GOT3 (cell line): ENCODE results near the gene PAN3.

ENCODE experiments used
- DNase-seq: peaks from one replicate; lab custom pipeline; 2025; ENCODE audit warnings: mixed read lengths; lab: John Stamatoyannopoulos, UW

The PAN3 gene

DNA sequence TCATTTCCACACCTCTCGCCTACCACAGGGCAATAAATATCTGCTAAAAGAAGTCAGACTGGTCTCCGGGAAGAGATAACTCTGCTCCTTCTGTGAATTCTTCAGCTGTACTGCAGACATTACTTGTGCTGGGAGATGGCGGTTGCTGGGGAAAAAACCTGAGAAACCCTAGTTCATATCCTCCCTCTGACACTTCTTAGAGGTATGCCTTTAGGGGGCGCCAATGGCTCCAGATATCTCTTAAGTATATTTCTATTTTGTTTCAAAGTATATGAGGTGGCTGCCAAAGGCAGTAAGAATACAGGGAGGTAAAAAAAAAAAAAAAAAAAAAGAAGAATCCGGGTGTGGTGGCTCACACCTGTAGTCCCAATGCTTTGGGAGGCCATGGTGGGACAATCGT is 175.2 kb downstream of the PAN3 start:
- no peak for DNase-seq

DNA sequence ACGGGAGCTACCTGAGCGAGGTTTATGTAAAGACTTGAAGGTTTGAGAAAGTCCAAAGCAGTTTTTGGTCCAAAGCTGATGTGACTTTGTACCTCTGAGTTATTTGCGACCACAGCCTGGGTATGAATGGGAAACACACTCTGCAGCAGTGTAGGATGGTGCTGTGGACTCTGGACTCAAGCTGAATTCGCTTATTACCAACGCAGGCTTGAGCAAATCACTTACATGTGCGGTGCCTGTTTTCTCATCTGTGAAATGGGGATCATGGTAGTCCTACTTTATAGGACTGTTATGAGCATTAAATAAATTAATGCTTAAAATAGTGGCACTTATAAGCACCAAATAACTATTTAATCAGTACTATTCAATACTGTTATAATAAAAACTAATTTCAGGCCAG is 176.5 kb downstream of the PAN3 start:
- DNase-seq = no peak

- no peak for DNase-seq
Observed at GRCh38 chr13:28316129-28316528, 177.8 kb downstream of the PAN3 start.

GRCh38 chr13:28316836-28317235 is 178.5 kb downstream of the PAN3 start:
- DNase-seq = no peak

DNA sequence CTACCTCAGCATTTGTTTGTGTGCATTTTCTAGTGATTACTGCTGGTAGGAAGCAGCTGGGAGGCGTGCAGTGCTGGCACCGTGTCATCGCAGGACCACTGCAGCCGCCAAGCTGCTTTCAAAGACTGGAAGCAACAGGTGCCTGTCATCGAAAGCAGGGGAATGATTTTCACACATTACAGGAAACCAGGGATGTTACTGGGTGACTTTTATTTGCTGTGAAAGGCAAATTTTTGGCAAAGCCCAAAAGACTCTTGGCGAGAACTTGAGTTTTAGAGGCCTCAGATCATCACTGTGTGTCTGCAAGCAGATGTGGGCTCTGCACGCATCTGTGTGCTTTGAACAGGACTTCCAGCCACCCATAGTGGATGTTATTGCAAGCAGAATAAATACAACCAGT is 180.2 kb downstream of the PAN3 start:
- DNase-seq = no peak

DNA sequence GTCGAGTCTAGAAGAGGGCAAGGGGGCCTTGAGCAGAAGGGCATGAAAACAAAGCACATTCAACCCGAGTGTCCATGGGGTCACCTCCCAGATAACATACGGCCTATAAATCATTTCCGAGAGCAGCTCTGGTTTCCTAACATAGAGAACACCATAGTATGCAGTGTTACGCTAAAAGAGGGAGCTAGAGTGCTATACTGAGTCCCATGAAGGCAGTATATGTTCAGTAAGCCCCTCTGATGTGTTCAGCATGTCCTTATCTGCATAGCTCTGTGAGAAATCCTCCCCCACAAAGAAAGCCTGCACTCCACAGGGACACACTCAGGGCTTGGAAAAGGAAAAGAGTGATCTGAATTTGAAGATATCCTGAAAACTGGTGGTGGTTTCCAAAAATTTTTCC is 181.2 kb downstream of the PAN3 start:
- no peak for DNase-seq

- DNase-seq = no peak
Observed at GRCh38 chr13:28320209-28320608, 181.9 kb downstream of the PAN3 start.

GRCh38 chr13:28320884-28321574 is 182.7 kb downstream of the PAN3 start:
- DNase-seq = no peak

- DNase-seq = no peak
Observed at GRCh38 chr13:28321756-28322155, 183.4 kb downstream of the PAN3 start.

- no peak for DNase-seq
Observed at GRCh38 chr13:28322256-28322905, 184.0 kb downstream of the PAN3 start.

DNA sequence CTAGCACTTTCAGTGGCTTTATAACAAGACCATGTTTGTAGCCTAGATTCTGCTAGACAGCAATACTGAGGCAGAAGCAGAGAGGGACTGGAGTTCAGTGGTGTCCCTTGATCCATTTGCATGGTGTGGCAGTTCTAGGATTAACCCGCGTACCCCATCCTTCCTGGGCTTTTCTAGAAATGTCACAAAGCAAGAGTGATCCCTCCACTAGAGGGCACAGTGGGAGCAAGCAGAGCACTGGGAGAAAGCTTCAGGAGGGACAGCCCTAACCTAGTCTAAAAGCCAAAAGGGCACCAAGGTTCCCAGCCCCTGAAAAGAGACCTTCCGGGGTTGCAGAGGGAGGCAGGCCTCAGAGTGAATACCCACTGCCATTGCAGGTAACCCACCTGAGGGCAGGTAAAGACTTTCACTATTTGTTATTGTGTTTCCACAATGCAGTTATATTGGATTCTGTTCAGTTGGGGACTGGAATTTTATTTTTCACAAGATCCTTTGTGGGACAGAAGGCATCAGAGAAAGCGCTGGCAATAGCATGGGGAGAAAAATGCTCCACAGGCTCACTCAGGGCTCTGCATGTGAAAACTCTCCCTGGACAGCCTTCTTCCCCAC is 185.9 kb downstream of the PAN3 start:
- no peak for DNase-seq

DNA sequence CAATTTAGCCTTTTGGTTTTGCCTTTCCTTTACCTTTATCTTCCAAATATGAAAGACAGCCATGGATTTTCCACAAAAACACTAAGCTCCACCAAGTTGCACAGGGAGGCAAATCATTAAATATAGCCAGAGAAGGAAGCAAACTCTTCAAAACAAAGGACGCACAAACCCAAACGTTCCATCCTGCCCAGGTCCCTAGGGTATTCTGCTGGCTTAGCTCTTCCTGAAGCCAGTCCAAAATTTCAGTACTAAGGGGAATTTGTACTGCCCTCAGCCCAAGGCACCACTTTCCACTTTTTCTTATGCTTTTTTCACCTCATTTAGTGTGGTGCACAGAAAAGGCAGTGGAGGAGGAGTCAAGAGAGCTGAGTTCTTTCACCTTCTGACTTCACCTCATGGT is 186.7 kb downstream of the PAN3 start:
- no peak for DNase-seq

DNA sequence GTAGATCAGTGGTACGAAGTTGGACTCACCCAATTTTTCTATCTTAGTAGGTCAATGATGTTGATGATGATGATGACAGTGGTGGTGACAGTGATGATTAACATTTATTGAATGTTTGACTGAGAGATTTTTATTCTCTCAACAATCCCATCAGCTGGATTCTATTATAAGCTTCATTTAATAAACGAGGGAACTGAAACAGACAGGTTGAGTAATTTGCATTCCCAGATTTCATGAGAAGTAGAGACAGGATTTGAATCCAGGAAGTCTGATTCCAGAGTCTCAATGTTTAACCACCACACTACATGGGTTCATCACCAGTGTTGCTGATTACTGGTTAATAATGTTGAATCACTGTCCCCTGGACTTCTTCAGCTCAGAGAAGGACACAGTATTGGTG is 187.7 kb downstream of the PAN3 start:
- no peak for DNase-seq

- no peak for DNase-seq
Observed at GRCh38 chr13:28327373-28328270, 189.3 kb downstream of the PAN3 start.

- no peak for DNase-seq
Observed at GRCh38 chr13:28328271-28328607, 189.9 kb downstream of the PAN3 start.

- no peak for DNase-seq
Observed at GRCh38 chr13:28329395-28330158, 191.2 kb downstream of the PAN3 start.

GRCh38 chr13:28333204-28333881 is 195.0 kb downstream of the PAN3 start:
- no peak for DNase-seq

- no peak for DNase-seq
Observed at GRCh38 chr13:28336193-28336657, 197.9 kb downstream of the PAN3 start.

DNA sequence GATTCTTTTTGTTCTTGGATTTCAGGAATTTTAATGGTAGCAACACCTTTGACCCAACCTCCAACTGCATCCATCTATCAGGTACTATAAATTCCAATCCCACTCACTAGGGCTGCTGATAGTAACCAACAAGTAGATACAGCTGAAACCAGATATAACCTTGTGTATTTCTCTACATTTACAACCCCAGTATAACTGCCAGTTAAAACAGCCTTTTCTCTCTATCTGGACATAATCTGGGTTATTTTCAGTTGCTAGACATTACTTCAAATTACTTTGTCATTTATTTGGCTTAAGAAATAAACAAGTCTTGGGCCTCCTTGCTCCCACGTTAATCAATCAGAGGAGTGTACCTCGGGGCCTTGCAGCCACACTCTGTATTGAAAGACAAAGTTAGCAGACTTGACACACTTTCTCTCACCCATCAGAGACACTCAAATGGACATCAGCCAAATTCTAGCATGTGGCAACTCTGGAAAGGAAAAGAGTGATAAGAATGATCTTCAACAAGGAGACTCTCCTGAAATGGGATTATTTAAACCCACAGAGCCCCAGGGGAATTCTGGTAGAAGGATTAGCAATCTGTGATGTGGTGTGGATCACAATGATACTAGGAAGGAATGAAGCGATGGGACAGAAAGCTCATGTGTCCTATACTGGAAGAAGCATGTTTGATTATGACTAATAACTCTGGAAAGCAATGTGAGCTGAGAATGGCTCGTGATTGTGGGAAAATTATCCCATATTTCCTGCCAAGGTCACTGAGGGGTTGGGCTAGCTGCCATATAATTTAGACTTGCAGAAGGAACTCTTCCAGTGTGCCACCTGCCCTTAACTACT is 199.0 kb downstream of the PAN3 start:
- no peak for DNase-seq

DNA sequence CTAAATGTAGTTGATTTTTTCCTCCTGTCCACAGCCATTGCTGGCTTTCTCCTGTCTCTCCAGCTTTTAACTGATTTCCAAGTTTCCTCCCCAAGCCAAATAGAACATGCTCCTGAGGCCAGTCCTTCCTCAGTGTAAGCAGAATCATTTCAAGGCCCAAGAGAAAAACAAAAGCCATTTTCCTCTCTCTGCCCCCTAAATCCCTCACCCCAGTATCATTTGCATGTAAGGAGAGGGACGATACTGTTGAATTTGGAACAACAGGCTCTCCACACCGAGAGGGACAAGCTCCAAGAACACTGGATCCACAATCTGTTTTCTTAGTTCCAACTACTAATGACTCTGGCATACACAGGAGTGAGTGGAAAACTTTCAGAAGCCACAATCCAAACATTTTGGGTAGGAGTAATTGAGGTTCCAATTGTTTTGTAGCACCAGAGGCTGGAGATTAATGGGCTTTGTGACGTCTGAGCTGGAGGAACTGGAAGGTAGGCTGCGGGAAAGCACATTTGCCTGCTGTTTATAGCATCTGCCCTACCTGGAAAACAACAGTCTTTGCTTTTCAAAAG is 199.7 kb downstream of the PAN3 start:
- no peak for DNase-seq
